Measurements from ENCODE around the gene XPO6.

DNA sequence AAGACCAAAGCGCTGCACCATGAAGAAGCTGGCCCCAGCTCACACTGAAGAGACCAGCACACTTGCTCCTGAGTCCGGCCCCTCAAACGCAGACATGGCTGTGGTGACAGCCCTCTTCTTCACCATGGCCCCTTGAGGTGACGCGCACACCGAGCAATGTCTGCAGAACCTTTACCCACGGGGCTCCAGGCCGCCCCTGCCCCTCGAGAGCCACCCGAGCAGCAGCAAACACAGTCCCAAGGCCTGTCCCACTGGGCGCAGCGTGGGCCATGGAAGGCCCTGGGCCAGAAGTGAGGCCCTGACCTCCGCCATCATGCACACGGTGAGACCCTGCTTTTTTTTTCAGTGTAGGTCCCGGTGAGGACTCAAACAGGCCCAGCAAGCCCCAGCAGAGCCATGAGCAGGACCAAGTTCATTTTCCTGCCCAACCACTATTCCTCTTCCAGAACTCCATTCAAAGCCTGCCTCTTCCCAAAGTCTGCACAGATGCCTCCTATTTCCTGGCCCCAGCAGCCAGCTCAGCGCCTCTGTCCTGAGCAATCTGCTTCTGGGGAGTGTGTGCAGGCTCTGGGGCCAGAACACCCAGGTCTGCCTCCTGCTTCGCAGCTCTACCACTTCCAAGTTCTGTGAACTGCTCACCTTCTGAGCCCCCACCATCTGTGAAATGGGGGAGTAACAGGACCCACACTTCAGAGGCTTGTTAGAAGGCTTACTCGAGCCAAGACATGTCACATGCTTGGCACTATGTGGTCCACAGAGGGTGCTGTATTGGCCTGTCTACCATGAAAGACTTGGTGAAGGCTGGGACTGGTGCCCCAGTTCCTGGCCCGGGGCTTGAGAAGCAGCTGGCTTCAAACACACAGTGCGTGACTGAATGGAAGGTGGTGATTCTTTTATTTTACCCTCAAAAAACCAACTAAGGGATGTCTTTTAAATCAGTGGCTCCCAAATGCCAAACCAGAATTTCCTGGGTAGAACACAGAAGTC lies 112.5 kb downstream of the XPO6 start:
- no peak for TF ChIP-seq ZNF146 (tag by site-specific recombination; IDR thresholded peaks at IDR 0.05)
- TF ChIP-seq, protein P1, sequence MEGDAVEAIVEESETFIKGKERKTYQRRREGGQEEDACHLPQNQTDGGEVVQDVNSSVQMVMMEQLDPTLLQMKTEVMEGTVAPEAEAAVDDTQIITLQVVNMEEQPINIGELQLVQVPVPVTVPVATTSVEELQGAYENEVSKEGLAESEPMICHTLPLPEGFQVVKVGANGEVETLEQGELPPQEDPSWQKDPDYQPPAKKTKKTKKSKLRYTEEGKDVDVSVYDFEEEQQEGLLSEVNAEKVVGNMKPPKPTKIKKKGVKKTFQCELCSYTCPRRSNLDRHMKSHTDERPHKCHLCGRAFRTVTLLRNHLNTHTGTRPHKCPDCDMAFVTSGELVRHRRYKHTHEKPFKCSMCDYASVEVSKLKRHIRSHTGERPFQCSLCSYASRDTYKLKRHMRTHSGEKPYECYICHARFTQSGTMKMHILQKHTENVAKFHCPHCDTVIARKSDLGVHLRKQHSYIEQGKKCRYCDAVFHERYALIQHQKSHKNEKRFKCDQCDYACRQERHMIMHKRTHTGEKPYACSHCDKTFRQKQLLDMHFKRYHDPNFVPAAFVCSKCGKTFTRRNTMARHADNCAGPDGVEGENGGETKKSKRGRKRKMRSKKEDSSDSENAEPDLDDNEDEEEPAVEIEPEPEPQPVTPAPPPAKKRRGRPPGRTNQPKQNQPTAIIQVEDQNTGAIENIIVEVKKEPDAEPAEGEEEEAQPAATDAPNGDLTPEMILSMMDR (tag by site-specific recombination; IDR thresholded peaks at IDR 0.05): no peak
- TF ChIP-seq ZNF350 (tag by site-specific recombination; IDR thresholded peaks at IDR 0.05): no peak
- no peak for TF ChIP-seq MEIS1 (CRISPR knock-in tag; IDR thresholded peaks at IDR 0.05; ENCODE audit: borderline replicate concordance)
- TF ChIP-seq BCL11A (tag by site-specific recombination; IDR thresholded peaks at IDR 0.05; ENCODE audit: low read depth): no peak
- no peak for TF ChIP-seq ZNF660 (tag by site-specific recombination; IDR thresholded peaks at IDR 0.05)
- TF ChIP-seq KLF1 (tag by site-specific recombination; IDR thresholded peaks at IDR 0.05): no peak
- TF ChIP-seq ZFP3 (tag by site-specific recombination; IDR thresholded peaks at IDR 0.05; ENCODE audit: low read depth): no peak
- TF ChIP-seq RBAK (tag by site-specific recombination; IDR thresholded peaks at IDR 0.05): no peak

Measured in HEK293 (cell line).